ENCODE measurements around the gene SYT6. TPM values are rescaled to one million over a fixed set of nuclear protein-coding genes. Genes with fewer than 3 reads are reported as not detected.

SYT6 gene
- total and polyA plus RNA-seq, 2 of the 13 experiments (the other 11 are each of a cell fraction or from before 2014, with no cell fraction given): not detected

GRCh38 chr1:114130846-114131525 lies 22.7 kb downstream of the SYT6 start:
- no peak for TF ChIP-seq ARID3A (IDR thresholded peaks at IDR 0.05; ENCODE audit: low read depth, low read length)
- no peak for TF ChIP-seq AGO2 (optimal IDR thresholded peaks at IDR 0.05; ENCODE audit: low read depth, low read length)
- no peak for TF ChIP-seq PATZ1 (CRISPR knock-in tag; IDR thresholded peaks at IDR 0.05)
- TF ChIP-seq MYNN (CRISPR knock-in tag; IDR thresholded peaks at IDR 0.05; ENCODE audit: low read depth): no peak
- POLR2A ChIA-PET: no interaction called here
- in situ Hi-C loops (cut with HindIII; ENCODE audit: extremely low pct_ligation_motif_present, low pct_unique_long_range_greater_than_20kb): no loop called here
- H3K4me1 ChIP-seq (ENCODE audit: insufficient read depth, low read length): peaks cover 6% of the 10 kb centered on the region; the same call in 1 of the 2 replicates
- intact Hi-C loops (cut with micrococcal nuclease; ENCODE audit: unreplicated experiment): no loop called here
- no peak for DNase-seq (ENCODE audit: low spot score)
- no peak overlapping the region for H3K4me3 ChIP-seq (replicated peaks in 1 of 3; ENCODE audit: insufficient read depth in 1 of 3, low read depth in 2 of 3, low read length in 3 of 3)
- WGBS (ENCODE audit: low lambda C conversion rate): 4% methylated on average over 6 of the region's 7 CpGs
- no peak overlapping the region for H2AFZ ChIP-seq (ENCODE audit: low read length)
- H3K27ac ChIP-seq (ENCODE audit: extremely low read length, insufficient read depth, low read length): no peak overlapping the region
- no peaks in the 10 kb centered on the region for H4K20me1 ChIP-seq (ENCODE audit: insufficient read depth, low read length)
- H3K27me3 ChIP-seq (ENCODE audit: control insufficient read depth in 1 of 2, insufficient read depth in 2 of 2, low read length in 2 of 2): peaks cover 0 to 6% of the 10 kb centered on the region in 2 experiments; a peak in 4 of 5 replicates
- no TSS peak for BruUV-seq (replicated peaks)
- no peak for FAIRE-seq
- no peaks in the 10 kb centered on the region for H3K9me3 ChIP-seq (ENCODE audit: low read length)
- CTCF ChIA-PET (ENCODE audit: low intra/inter-chr PET ratio, low total read pairs): no interaction called here
- H3K36me3 ChIP-seq (replicated peaks in 1 of 2; ENCODE audit: control insufficient read depth in 1 of 2, insufficient read depth in 2 of 2, low read length in 2 of 2): no peaks in the 10 kb centered on the region
- H3K9ac ChIP-seq (ENCODE audit: insufficient read depth, low read depth, low read length): no peak overlapping the region
- no peak overlapping the region for H3K4me2 ChIP-seq (ENCODE audit: low read depth, low read length)
- no peaks in the 10 kb centered on the region for H3K79me2 ChIP-seq (ENCODE audit: insufficient read depth, low read length)
- ATAC-seq: no peak

All from HepG2 (cell line).